Breast epithelium (tissue), 3 donors: ENCODE measurements around the gene CBARP.
A peak's percentile ranks its signal among the peaks of the same experiment; 100 is the strongest.

Experiments used
- POLR2A ChIP-seq: fragments of 450-650 bp; IDR thresholded peaks from one replicate; pipeline ENCODE4 v1.6.1; 2016; ENCODE audit warnings: antibody characterized with exemption, mild to moderate bottlenecking, moderate library complexity
- TF ChIP-seq, protein P1 (sequence below), 3 donors: fragments of 450-650 bp; IDR thresholded peaks; one replicate each; pipeline ENCODE4 v1.5.1; 2016 to 2017; ENCODE audit warnings: antibody characterized with exemption in 3 of 3, mild to moderate bottlenecking in 3 of 3, moderate library complexity in 3 of 3

DNA sequence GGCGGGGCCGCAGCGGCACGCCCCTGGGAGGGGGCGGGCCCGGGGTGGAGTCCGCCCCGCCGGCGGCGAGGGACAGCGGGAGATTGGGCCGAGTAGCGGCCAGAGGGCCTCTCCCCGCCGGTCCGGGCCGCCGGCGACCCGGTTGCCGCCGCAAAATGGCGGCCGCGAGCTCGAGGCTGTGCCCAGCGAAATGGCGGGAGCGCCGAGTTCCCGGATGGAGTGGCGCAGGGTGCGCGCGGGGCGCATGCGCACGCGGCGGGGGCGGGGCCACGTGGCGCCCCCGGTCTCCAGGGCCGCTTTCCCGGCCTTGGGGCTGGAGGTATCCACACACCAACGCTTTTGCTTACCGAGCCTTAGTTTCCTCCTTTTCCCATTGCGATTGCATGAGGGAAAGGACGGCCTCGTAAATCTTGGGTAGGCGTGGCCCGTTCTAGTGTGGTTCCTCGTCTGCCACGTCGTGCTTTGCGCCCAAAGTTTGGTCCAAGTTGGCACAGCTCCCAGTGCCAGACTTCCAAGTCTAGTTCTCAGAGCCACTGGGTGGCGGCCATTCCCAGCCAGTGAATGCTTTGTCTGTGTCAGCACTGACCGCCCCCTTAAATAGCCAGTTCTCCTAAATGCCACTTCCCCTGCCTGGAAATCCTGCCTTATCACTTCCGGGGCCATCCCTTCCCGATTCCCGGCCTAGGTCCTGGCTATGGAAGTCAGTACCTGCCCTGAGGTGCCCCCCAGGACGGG is 31.8 kb upstream of the CBARP start:
- TF ChIP-seq, protein P1, sequence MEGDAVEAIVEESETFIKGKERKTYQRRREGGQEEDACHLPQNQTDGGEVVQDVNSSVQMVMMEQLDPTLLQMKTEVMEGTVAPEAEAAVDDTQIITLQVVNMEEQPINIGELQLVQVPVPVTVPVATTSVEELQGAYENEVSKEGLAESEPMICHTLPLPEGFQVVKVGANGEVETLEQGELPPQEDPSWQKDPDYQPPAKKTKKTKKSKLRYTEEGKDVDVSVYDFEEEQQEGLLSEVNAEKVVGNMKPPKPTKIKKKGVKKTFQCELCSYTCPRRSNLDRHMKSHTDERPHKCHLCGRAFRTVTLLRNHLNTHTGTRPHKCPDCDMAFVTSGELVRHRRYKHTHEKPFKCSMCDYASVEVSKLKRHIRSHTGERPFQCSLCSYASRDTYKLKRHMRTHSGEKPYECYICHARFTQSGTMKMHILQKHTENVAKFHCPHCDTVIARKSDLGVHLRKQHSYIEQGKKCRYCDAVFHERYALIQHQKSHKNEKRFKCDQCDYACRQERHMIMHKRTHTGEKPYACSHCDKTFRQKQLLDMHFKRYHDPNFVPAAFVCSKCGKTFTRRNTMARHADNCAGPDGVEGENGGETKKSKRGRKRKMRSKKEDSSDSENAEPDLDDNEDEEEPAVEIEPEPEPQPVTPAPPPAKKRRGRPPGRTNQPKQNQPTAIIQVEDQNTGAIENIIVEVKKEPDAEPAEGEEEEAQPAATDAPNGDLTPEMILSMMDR (IDR thresholded peaks at IDR 0.05), result peak in 1 of 3 donors; percentile 14
- TF ChIP-seq POLR2A, result peak; percentile 15
